Endothelial cell (in vitro differentiated cells): ENCODE results near the gene MOGAT1. TPM values are rescaled to one million over a fixed set of nuclear protein-coding genes. Genes with fewer than 3 reads are reported as not detected.

Experiments used
- DNase-seq: peaks from one replicate; pipeline ENCODE4 v3.0.0; 2021; ENCODE audit warnings: low spot score
- H3K27ac Mint-ChIP-seq: one replicate; pipeline ENCODE4 v1.8.0; 2021; ENCODE audit warnings: mixed read lengths, inconsistent platforms; ENCODE audit not compliant: unreplicated experiment
- H3K27me3 Mint-ChIP-seq: one replicate; pipeline ENCODE4 v1.8.0; 2021; ENCODE audit warnings: mild to moderate bottlenecking, moderate library complexity, mixed read lengths, inconsistent platforms; ENCODE audit not compliant: unreplicated experiment
- H3K36me3 Mint-ChIP-seq: one replicate; pipeline ENCODE4 v1.8.0; 2021; ENCODE audit warnings: mild to moderate bottlenecking, low read depth, mixed read lengths, inconsistent platforms; ENCODE audit not compliant: unreplicated experiment
- H3K4me1 Mint-ChIP-seq: one replicate; pipeline ENCODE4 v1.8.0; 2021; ENCODE audit warnings: mild to moderate bottlenecking, mixed read lengths, inconsistent platforms; ENCODE audit not compliant: unreplicated experiment
- H3K4me3 Mint-ChIP-seq: one replicate; pipeline ENCODE4 v1.8.0; 2021; ENCODE audit warnings: mild to moderate bottlenecking, mixed read lengths, inconsistent platforms; ENCODE audit not compliant: unreplicated experiment
- H3K9me3 Mint-ChIP-seq: one replicate; pipeline ENCODE4 v1.8.0; 2021; ENCODE audit warnings: mixed read lengths, inconsistent platforms; ENCODE audit not compliant: unreplicated experiment
- total RNA-seq: library from RNA; stranded (reverse); fragmentation: NEBNext Ultra II Directional; extraction: Animal tissue kit (Norgen Biotek cat#: 25700); gene quantifications from one replicate; pipeline ENCODE4 v1.2.1, GENCODE V29; 2021; ENCODE audit not compliant: unreplicated experiment
- TF ChIP-seq, protein P1 (sequence below): fragments of 200-600 bp; sonication (generic); IDR thresholded peaks from one replicate; pipeline ENCODE4 v1.5.0; 2021; ENCODE audit warnings: antibody characterized with exemption; ENCODE audit not compliant: unreplicated experiment

MOGAT1 gene
- total RNA-seq, 1 donor from 2014 or later, result 0.26 TPM

- DNase-seq, result no peak
- H3K27me3 Mint-ChIP-seq, result peaks cover 3% of the 10 kb centered on the region
- no peak overlapping the region for H3K4me3 Mint-ChIP-seq
- no peak overlapping the region for H3K27ac Mint-ChIP-seq
- TF ChIP-seq, protein P1, sequence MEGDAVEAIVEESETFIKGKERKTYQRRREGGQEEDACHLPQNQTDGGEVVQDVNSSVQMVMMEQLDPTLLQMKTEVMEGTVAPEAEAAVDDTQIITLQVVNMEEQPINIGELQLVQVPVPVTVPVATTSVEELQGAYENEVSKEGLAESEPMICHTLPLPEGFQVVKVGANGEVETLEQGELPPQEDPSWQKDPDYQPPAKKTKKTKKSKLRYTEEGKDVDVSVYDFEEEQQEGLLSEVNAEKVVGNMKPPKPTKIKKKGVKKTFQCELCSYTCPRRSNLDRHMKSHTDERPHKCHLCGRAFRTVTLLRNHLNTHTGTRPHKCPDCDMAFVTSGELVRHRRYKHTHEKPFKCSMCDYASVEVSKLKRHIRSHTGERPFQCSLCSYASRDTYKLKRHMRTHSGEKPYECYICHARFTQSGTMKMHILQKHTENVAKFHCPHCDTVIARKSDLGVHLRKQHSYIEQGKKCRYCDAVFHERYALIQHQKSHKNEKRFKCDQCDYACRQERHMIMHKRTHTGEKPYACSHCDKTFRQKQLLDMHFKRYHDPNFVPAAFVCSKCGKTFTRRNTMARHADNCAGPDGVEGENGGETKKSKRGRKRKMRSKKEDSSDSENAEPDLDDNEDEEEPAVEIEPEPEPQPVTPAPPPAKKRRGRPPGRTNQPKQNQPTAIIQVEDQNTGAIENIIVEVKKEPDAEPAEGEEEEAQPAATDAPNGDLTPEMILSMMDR, result no peak
- peaks cover 12% of the 10 kb centered on the region for H3K4me1 Mint-ChIP-seq
- no peaks in the 10 kb centered on the region for H3K36me3 Mint-ChIP-seq
- H3K9me3 Mint-ChIP-seq, result no peaks in the 10 kb centered on the region
These were observed 36.3 kb downstream of the MOGAT1 start for GRCh38 chr2:222707689-222708273.

- Mint-ChIP-seq H3K4me1 (peaks cover 10% of the 10 kb centered on the region), H3K9me3 (no peaks in the 10 kb centered on the region), H3K4me3 (no peak overlapping the region), H3K27ac (no peak overlapping the region), H3K27me3 (peaks cover 3% of the 10 kb centered on the region), H3K36me3 (no peaks in the 10 kb centered on the region)
- TF ChIP-seq, protein P1, result peak; percentile 98
- peak; percentile 78 for DNase-seq
These were observed 36.8 kb downstream of the MOGAT1 start for GRCh38 chr2:222708274-222708710.

DNA sequence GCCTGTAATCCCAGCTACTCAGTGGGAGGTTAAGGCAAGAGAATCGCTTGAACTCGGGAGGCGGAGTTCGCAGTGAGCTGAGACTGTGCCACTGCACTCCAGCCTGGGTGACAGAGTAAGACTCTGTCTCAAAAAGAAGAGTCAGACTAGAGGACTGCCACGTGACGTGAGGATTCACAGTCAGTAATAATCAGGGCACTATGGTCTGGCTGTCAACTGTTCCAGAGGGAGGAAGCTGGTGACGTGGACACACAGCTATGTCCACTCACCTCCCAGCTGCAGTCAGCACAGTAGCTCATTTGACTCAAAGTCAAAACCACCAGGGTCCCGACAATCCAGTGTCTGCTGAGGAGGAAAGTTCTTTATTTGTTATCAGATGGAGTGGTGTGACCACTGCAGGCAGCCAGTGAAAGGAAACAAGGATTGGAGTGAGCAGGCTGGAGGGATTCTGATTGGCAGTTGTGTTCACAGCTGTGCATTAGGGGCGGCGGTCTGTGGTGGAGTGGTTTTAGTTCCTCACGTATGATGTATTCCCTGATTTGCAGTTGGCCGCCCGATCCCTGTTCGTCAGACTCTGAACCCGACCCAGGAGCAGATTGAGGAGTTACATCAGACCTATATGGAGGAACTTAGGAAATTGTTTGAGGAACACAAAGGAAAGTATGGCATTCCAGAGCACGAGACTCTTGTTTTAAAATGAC, 37.9 kb downstream of the MOGAT1 start:
- peaks cover 10% of the 10 kb centered on the region for H3K4me1 Mint-ChIP-seq

GRCh38 chr2:222710736-222711135, 39.3 kb downstream of the MOGAT1 start:
- no peaks in the 10 kb centered on the region for H3K9me3 Mint-ChIP-seq
- no peak overlapping the region for H3K27ac Mint-ChIP-seq
- no peak for DNase-seq
- TF ChIP-seq, protein P1, result no peak
- peaks cover 10% of the 10 kb centered on the region for H3K4me1 Mint-ChIP-seq
- no peaks in the 10 kb centered on the region for H3K36me3 Mint-ChIP-seq
- H3K4me3 Mint-ChIP-seq, result no peak overlapping the region
- peaks cover 4% of the 10 kb centered on the region for H3K27me3 Mint-ChIP-seq

More for the DNA sequence above, 37.9 kb downstream of the MOGAT1 start:
- Mint-ChIP-seq H3K36me3 (no peaks in the 10 kb centered on the region), H3K9me3 (no peaks in the 10 kb centered on the region), H3K4me3 (no peak overlapping the region), H3K27ac (peak overlapping the region; percentile 48), H3K27me3 (peaks cover 3% of the 10 kb centered on the region)
- TF ChIP-seq, protein P1, result no peak
- DNase-seq, result no peak

GRCh38 chr2:222711315-222711940, 40.0 kb downstream of the MOGAT1 start:
- H3K36me3 Mint-ChIP-seq, result no peaks in the 10 kb centered on the region
- peaks cover 10% of the 10 kb centered on the region for H3K4me1 Mint-ChIP-seq
- H3K27ac Mint-ChIP-seq, result no peak overlapping the region
- peaks cover 4% of the 10 kb centered on the region for H3K27me3 Mint-ChIP-seq
- TF ChIP-seq, protein P1, result no peak
- DNase-seq, result no peak
- H3K9me3 Mint-ChIP-seq, result no peaks in the 10 kb centered on the region
- no peak overlapping the region for H3K4me3 Mint-ChIP-seq
